Activated CD4-positive, alpha-beta T cell treated with anti-CD3 and anti-CD28 coated beads for 48 hours (primary cell): ENCODE measurements around the gene MUL1.

Experiments
- DNase-seq: peaks from one replicate; pipeline ENCODE4 v3.0.0-alpha.2; 2020

MUL1 gene

GRCh38 chr1:20484519-20485462, 23.2 kb downstream of the MUL1 start:
- DNase-seq, result no peak

GRCh38 chr1:20483833-20484518, 24.0 kb downstream of the MUL1 start:
- no peak for DNase-seq

- DNase-seq, result no peak
These were observed 24.7 kb downstream of the MUL1 start for GRCh38 chr1:20483098-20483832.

- DNase-seq, result no peak
These were observed 26.1 kb downstream of the MUL1 start for GRCh38 chr1:20481643-20482498.

- DNase-seq, result no peak
These were observed 26.9 kb downstream of the MUL1 start for GRCh38 chr1:20480951-20481617.

- no peak for DNase-seq
These were observed 27.6 kb downstream of the MUL1 start for GRCh38 chr1:20480243-20480944.

GRCh38 chr1:20479840-20480239, 28.1 kb downstream of the MUL1 start:
- DNase-seq, result no peak

GRCh38 chr1:20478057-20478635, 29.8 kb downstream of the MUL1 start:
- no peak for DNase-seq

GRCh38 chr1:20477348-20478056, 30.4 kb downstream of the MUL1 start:
- DNase-seq, result no peak

- DNase-seq, result no peak
These were observed 31.5 kb downstream of the MUL1 start for GRCh38 chr1:20476265-20477038.

GRCh38 chr1:20474996-20475395, 33.0 kb downstream of the MUL1 start:
- no peak for DNase-seq

GRCh38 chr1:20474333-20474975, 33.5 kb downstream of the MUL1 start:
- DNase-seq, result no peak

GRCh38 chr1:20473894-20474293, 34.1 kb downstream of the MUL1 start:
- no peak for DNase-seq

GRCh38 chr1:20472860-20473711, 34.9 kb downstream of the MUL1 start:
- peak; percentile 42 for DNase-seq

- DNase-seq, result no peak
These were observed 35.8 kb downstream of the MUL1 start for GRCh38 chr1:20472121-20472520.

- no peak for DNase-seq
These were observed 37.8 kb downstream of the MUL1 start for GRCh38 chr1:20470194-20470593.

GRCh38 chr1:20469406-20470076, 38.4 kb downstream of the MUL1 start:
- DNase-seq, result no peak
